IPS-NIHi7 (cell line): ENCODE results near the gene ZNF507.
A peak's percentile ranks its signal among the peaks of the same experiment; 100 is the strongest.
"Not testable (repeated sequence)": the region's sequence is repeated elsewhere in the genome, so short reads cannot be mapped to it uniquely, and the experiment has no call there.

Experiments
- DNase-seq: peaks from one replicate; pipeline ENCODE4 v3.0.0; 2012; ENCODE audit warnings: mixed read lengths; ENCODE audit errors: extremely low spot score

The ZNF507 gene

GRCh38 chr19:32407004-32407992 is 61.9 kb downstream of the ZNF507 start:
- DNase-seq = peak; percentile 25

- DNase-seq = no peak
These were observed 69.8 kb downstream of the ZNF507 start for GRCh38 chr19:32415246-32415645.

- DNase-seq = no peak
These were observed 70.3 kb downstream of the ZNF507 start for GRCh38 chr19:32415669-32416068.

GRCh38 chr19:32416749-32417456 is 71.5 kb downstream of the ZNF507 start:
- no peak for DNase-seq

GRCh38 chr19:32418155-32418554 is 72.7 kb downstream of the ZNF507 start:
- DNase-seq = no peak

GRCh38 chr19:32421589-32422361 is 76.4 kb downstream of the ZNF507 start:
- no peak for DNase-seq

GRCh38 chr19:32422435-32422834 is 77.0 kb downstream of the ZNF507 start:
- DNase-seq = no peak

- DNase-seq = not testable (repeated sequence)
These were observed 78.5 kb downstream of the ZNF507 start for GRCh38 chr19:32423944-32424343.

- DNase-seq = no peak
These were observed 82.1 kb downstream of the ZNF507 start for GRCh38 chr19:32427536-32427935.

- DNase-seq = no peak
These were observed 91.3 kb downstream of the ZNF507 start for GRCh38 chr19:32436692-32437091.

- DNase-seq = no peak
These were observed 91.7 kb downstream of the ZNF507 start for GRCh38 chr19:32437096-32437495.
